HG03060 (cell line): ENCODE results near the gene NPR2.

Experiments used
- ATAC-seq: cut with Tn5 transposase; IDR thresholded peaks from one replicate; pipeline ENCODE4 v1.9.1; 2021; ENCODE audit warnings: low read depth, moderate number of reproducible peaks; ENCODE audit not compliant: unreplicated experiment

The NPR2 gene

GRCh38 chr9:35829084-35829763 is 37.8 kb downstream of the NPR2 start, which contains the start of gene TMEM8B:
Gene TMEM8B, plus strand, starts transcription at chr9:35829228. Its CDS starts 220 bp downstream, at chr9:35829448.
- peak; percentile 38 for ATAC-seq

GRCh38 chr9:35829764-35830096 is 38.3 kb downstream of the NPR2 start:
- ATAC-seq: no peak

- no peak for ATAC-seq
These were observed 39.6 kb downstream of the NPR2 start for GRCh38 chr9:35831040-35831439.

- ATAC-seq: no peak
These were observed 41.4 kb downstream of the NPR2 start for GRCh38 chr9:35832814-35833213.

GRCh38 chr9:35834260-35835215 is 43.1 kb downstream of the NPR2 start:
- ATAC-seq: no peak

- ATAC-seq: no peak
These were observed 43.8 kb downstream of the NPR2 start for GRCh38 chr9:35835216-35835632.

- no peak for ATAC-seq
These were observed 44.4 kb downstream of the NPR2 start for GRCh38 chr9:35835766-35836165.

- ATAC-seq: no peak
These were observed 45.2 kb downstream of the NPR2 start for GRCh38 chr9:35836595-35836994.

GRCh38 chr9:35839926-35840325 is 48.5 kb downstream of the NPR2 start:
- no peak for ATAC-seq

- no peak for ATAC-seq
These were observed 49.7 kb downstream of the NPR2 start for GRCh38 chr9:35840881-35841644.

GRCh38 chr9:35841645-35841900 is 50.2 kb downstream of the NPR2 start:
- no peak for ATAC-seq

GRCh38 chr9:35842020-35842745 is 50.8 kb downstream of the NPR2 start:
- ATAC-seq: no peak

- no peak for ATAC-seq
These were observed 51.4 kb downstream of the NPR2 start for GRCh38 chr9:35842795-35843194.

- ATAC-seq: no peak
These were observed 53.4 kb downstream of the NPR2 start for GRCh38 chr9:35844628-35845270.

GRCh38 chr9:35845824-35846771 is 54.7 kb downstream of the NPR2 start:
- ATAC-seq: no peak

- peak; percentile 85 for ATAC-seq
These were observed 56.6 kb downstream of the NPR2 start for GRCh38 chr9:35847792-35848572.

- ATAC-seq: no peak
These were observed 61.0 kb downstream of the NPR2 start for GRCh38 chr9:35852267-35852815.
